Activated CD8-positive, alpha-beta memory T cell treated with anti-CD3 and anti-CD28 coated beads for 36 hours (primary cell): ENCODE results near the gene TRIM34. TPM values are rescaled to one million over a fixed set of nuclear protein-coding genes. Genes with fewer than 3 reads are reported as not detected.
"Not testable (repeated sequence)": the region's sequence is repeated elsewhere in the genome, so short reads cannot be mapped to it uniquely, and the experiment has no call there.

ENCODE experiments used
- CTCF ChIA-PET: fragments of 350-600 bp; sonication (Branson Sonifier 250); formaldehyde crosslinking; loops from one replicate; lab custom pipeline; 2021; ENCODE audit warnings: antibody characterized with exemption; lab: Charles Lee
- POLR2A ChIA-PET: fragments of 350-600 bp; sonication (Branson Sonifier 250); formaldehyde crosslinking; loops from one replicate; lab custom pipeline; 2021; ENCODE audit warnings: antibody characterized with exemption; lab: Charles Lee
- total RNA-seq, 2 experiments: library from RNA; stranded (reverse); gene quantifications; one replicate each; pipeline ENCODE4 v1.2.3, GENCODE V29; 2021

Gene TRIM34
- total RNA-seq, result 1 to 10 TPM; 3.6 to 4.8 TPM

GRCh38 chr11:5624489-5625279 lies at the start of gene TRIM34:
TSS of gene TRIM34 (plus strand) at chr11:5625001. CDS start at chr11:5632332, 7,331 bp downstream.
- CTCF ChIA-PET, result interaction anchor here (0.9 kb wide), 1 partner anchor 754 kb away, joined by 3 read pairs; no protein-coding TSS in a partner anchor
- POLR2A ChIA-PET, result no interaction called here

- CTCF ChIA-PET, result no interaction called here
- POLR2A ChIA-PET, result no interaction called here
Observed at GRCh38 chr11:5575152-5575551, 49.6 kb upstream of the TRIM34 start.

- CTCF ChIA-PET, result no interaction called here
- POLR2A ChIA-PET, result no interaction called here
Observed at GRCh38 chr11:5577101-5577500, 47.7 kb upstream of the TRIM34 start.

GRCh38 chr11:5580577-5580976 lies 44.2 kb upstream of the TRIM34 start, which contains the start of gene OR52B6:
TSS of gene OR52B6 (plus strand) at chr11:5580877. CDS start at chr11:5580877, 0 bp downstream.
- POLR2A ChIA-PET, result no interaction called here
- CTCF ChIA-PET, result no interaction called here

- CTCF ChIA-PET, result no interaction called here
Observed at GRCh38 chr11:5581014-5581413, 43.8 kb upstream of the TRIM34 start.

GRCh38 chr11:5584458-5584857 lies 40.3 kb upstream of the TRIM34 start:
- POLR2A ChIA-PET, result not testable (repeated sequence)
- CTCF ChIA-PET, result interaction anchor here (0.6 kb wide), 1 partner anchor 811 kb away, joined by 4 read pairs; no protein-coding TSS in a partner anchor

More at GRCh38 chr11:5581014-5581413, 43.8 kb upstream of the TRIM34 start:
- POLR2A ChIA-PET, result no interaction called here

- CTCF ChIA-PET, POLR2A ChIA-PET: not testable (repeated sequence)
Observed at GRCh38 chr11:5589906-5590305, 34.9 kb upstream of the TRIM34 start.

GRCh38 chr11:5591613-5592012 lies 33.2 kb upstream of the TRIM34 start:
- ChIA-PET POLR2A (interaction anchor here (0.7 kb wide), 1 partner anchor 12 kb away, joined by 3 read pairs; no protein-coding TSS in a partner anchor), CTCF (interaction anchor here (1.5 kb wide), 1 partner anchor 8 kb away, joined by 3 read pairs; no protein-coding TSS in a partner anchor)

GRCh38 chr11:5592615-5593014 lies 32.2 kb upstream of the TRIM34 start:
- CTCF ChIA-PET, result interaction anchor here (1.5 kb wide), 1 partner anchor 9 kb away, joined by 3 read pairs; no protein-coding TSS in a partner anchor
- POLR2A ChIA-PET, result no interaction called here

GRCh38 chr11:5593146-5593545 lies 31.7 kb upstream of the TRIM34 start:
- CTCF ChIA-PET, result interaction anchor here (1.5 kb wide), 1 partner anchor 10 kb away, joined by 3 read pairs; no protein-coding TSS in a partner anchor
- POLR2A ChIA-PET, result no interaction called here

GRCh38 chr11:5596607-5597201 lies 28.1 kb upstream of the TRIM34 start, which contains the start of gene TRIM6:
TSS of gene TRIM6 (plus strand) at chr11:5596637. CDS start at chr11:5596898, 261 bp downstream.
- POLR2A ChIA-PET, result no interaction called here
- CTCF ChIA-PET, result no interaction called here

- ChIA-PET CTCF (no interaction called here), POLR2A (no interaction called here)
Observed at GRCh38 chr11:5597953-5598352, 26.8 kb upstream of the TRIM34 start.

GRCh38 chr11:5600374-5600851 lies 24.4 kb upstream of the TRIM34 start:
- ChIA-PET CTCF (interaction anchor here (1.1 to 1.9 kb wide), 3 partner anchors 14 to 209 kb away, joined by 3 to 8 read pairs (median 3); partner anchors contain the start of gene OR52N2), POLR2A (no interaction called here)

- CTCF ChIA-PET, result not testable (repeated sequence)
Observed at GRCh38 chr11:5602791-5603190, 22.0 kb upstream of the TRIM34 start.

GRCh38 chr11:5603326-5603725 lies 21.5 kb upstream of the TRIM34 start:
- ChIA-PET POLR2A (no interaction called here), CTCF (no interaction called here)

More at GRCh38 chr11:5602791-5603190, 22.0 kb upstream of the TRIM34 start:
- POLR2A ChIA-PET, result not testable (repeated sequence)

- ChIA-PET POLR2A (no interaction called here), CTCF (no interaction called here)
Observed at GRCh38 chr11:5604896-5605295, 19.9 kb upstream of the TRIM34 start.

- POLR2A ChIA-PET, result no interaction called here
- CTCF ChIA-PET, result no interaction called here
Observed at GRCh38 chr11:5605849-5606248, 19.0 kb upstream of the TRIM34 start.

GRCh38 chr11:5608808-5609207 lies 16.0 kb upstream of the TRIM34 start:
- POLR2A ChIA-PET, result no interaction called here
- CTCF ChIA-PET, result no interaction called here

GRCh38 chr11:5610446-5610845 lies 14.4 kb upstream of the TRIM34 start:
- ChIA-PET POLR2A (no interaction called here), CTCF (no interaction called here)

- ChIA-PET POLR2A (no interaction called here), CTCF (no interaction called here)
Observed at GRCh38 chr11:5611627-5612026, 13.2 kb upstream of the TRIM34 start.
